Measurements from ENCODE around the gene LRWD1.

DNA sequence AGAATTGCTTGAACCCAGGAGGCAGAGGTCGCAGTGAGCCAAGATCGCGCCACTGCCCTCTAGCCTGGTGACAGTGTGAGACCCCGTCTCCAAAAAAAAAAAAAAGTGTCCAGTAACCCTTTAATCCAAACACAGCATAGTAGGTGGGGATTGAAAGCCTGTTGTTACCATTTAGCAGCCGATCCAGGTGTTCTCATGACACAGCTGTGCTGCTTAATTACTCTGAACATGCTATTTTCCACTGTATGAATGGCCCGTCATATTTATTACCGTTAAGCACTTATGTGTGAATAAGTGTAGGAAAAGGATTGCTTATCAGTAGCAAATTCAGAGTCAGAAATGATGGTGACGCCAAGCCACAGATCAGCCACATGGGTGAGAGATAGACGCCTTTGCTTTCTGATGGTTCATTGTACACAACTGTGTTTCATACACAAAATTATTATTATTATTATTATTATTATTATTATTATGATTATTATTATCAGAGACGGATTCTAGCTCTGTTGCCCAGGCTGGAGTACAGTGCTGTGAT is 43.0 kb upstream of the LRWD1 start:
- TF ChIP-seq REST (IDR thresholded peaks at IDR 0.05; ENCODE audit: insufficient read depth in 1 of 2, low read depth in 2 of 2, low read length in 2 of 2) (no peak), TAF1 (IDR thresholded peaks at IDR 0.05; ENCODE audit: borderline replicate concordance, insufficient read depth, low read length) (no peak)
